CD4-positive, alpha-beta T cell treated with Interleukin-15 for 4 hours (primary cell): ENCODE data around the gene MSI2.

Experiments
- DNase-seq: peaks from one replicate; pipeline ENCODE4 v3.0.0-alpha.2; 2020; ENCODE audit warnings: low spot score

MSI2 gene

DNA sequence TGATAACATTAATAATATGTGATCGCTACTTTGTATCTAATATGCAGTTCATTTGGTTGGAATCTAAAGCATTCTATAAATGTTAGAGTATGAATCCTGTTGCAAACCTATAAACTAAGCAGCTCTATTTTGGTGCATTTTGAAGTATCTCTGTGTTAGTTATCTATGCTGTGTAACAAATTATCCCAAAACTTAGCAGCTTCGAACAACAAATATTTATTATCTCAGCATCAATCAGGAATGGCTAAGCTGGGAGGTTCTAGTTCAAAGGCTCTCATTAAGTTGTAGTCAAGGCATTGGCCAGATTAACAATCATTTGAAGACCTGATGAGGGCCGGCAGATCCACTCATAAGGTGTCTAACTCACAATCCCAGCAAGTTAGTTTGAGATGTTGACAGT is 10.1 kb upstream of the MSI2 start:
- DNase-seq: no peak

DNA sequence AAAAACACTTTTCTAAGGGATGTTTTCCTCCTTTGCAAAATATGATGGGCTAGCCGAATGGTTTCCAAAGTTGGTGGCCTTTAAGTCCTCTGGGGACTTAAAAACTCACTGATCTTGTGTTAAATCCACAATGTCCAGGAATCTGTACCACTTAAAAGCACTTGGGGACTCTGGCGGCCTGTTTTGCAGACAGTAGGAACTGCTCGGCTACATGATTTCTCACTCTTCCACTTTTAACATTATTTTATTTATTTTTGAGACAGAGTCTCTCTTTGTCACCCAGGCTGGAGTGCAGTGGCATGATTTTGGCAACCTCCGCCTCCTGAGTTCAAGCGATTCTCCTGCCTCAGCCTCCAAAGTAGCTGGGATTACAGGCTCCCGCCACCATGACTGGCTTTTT is 9.1 kb upstream of the MSI2 start:
- DNase-seq: no peak

GRCh38 chr17:57247913-57248312 is 8.4 kb upstream of the MSI2 start:
- DNase-seq: no peak

DNA sequence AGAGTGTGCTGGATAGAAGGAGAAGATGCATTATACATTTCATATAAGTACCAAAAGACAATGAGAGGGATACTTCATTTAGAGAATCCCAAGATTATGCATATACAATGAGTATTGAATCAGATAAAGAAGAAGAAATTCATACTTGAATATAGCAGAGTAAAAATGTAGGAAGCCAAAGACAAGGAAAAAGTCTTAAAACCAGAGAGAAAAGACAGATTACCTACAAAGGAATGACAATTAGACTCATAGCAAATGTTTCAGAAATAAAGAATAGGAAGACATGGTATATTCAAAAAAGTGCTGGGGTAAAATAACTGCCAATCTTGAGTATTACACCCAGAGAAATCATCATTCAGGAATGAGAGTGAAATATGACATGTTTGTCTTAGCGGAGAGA is 6.8 kb upstream of the MSI2 start:
- no peak for DNase-seq

DNA sequence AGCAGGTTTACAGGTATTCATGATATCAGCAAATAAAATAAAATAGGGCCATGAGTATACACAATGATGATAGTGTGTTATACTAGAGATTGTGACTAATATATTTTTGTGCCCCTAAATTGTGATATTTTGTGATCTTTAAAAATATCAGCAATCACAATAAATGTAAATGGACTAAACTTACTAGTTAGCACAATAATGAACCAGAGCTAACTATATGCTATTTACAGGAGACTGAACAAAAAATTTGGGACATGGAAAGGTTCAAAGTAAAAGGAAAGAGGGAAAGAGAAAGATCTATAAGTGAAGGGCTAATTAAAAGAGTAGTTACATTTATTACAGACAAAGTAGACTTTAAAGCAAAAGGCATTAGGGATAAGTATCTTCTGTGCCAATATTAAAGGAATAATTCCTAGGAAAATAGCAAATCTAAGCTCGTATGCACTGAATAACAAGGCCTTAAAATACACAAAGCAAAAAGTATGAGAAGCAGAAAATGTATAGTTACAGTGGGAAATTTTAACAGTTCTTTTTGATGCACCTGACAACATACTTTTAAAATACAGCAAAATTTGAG is 5.0 kb upstream of the MSI2 start:
- no peak for DNase-seq

DNA sequence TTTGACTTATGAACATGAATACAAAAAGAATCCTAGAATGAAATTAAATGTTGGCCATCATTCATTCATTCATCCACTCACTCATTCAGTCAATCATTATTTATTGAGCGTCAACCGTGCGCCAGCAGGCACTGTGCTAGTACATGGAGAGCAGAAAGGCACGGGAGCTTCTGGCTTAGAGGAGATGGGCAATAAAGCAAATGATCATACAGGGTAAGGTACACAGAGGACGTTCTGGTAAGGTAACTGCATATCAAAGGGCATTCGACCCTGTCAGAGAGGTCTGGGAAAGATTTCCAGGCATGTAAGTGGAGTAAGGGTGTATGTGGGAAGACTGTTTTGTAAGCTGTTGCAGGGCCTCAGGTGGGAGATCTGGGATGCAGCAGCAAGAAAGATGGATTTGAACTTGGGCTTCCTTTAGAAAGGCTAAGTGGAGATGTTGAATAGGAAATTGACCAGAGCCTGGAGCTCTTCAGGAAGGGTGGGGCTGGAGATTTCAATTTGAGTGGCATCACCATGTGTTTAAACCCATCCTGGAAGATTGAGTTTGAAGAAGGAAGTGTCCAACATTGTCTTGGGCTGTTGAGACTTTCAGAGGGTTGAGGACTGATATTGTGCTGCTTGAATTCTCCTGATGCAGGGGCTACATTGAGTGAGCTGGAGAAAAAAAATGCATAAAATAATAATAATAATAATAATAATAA is 2.8 kb upstream of the MSI2 start:
- DNase-seq: no peak

GRCh38 chr17:57255182-57255775 is 1.0 kb upstream of the MSI2 start:
- DNase-seq: no peak

GRCh38 chr17:57256708-57257112 is 387 bp downstream of the MSI2 start:
- peak; percentile 33 for DNase-seq

- DNase-seq: no peak
Measured at GRCh38 chr17:57257195-57257894, 1.0 kb downstream of the MSI2 start.

- DNase-seq: no peak
Measured at GRCh38 chr17:57257895-57258851, 1.9 kb downstream of the MSI2 start.

GRCh38 chr17:57259306-57259705 is 3.0 kb downstream of the MSI2 start:
- no peak for DNase-seq

DNA sequence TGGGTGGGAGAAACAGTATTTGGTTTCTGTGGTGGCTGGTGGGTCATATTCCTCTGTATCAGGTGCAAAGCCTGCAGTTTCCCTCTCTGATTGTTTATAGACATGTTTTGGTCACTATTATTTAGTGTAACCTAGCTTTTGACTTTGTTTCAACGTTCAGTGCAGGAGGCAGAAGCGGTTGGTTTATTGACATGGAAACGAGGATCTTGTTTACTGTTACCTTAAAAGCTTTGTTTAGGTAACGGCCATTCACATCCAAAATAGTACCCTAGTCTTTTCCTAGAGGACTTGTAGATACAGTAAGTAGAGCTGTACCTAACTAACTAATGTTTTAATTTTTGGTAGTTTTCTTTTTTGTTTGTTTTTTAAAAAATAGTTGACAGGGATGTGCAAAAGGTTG is 3.5 kb downstream of the MSI2 start:
- no peak for DNase-seq

DNA sequence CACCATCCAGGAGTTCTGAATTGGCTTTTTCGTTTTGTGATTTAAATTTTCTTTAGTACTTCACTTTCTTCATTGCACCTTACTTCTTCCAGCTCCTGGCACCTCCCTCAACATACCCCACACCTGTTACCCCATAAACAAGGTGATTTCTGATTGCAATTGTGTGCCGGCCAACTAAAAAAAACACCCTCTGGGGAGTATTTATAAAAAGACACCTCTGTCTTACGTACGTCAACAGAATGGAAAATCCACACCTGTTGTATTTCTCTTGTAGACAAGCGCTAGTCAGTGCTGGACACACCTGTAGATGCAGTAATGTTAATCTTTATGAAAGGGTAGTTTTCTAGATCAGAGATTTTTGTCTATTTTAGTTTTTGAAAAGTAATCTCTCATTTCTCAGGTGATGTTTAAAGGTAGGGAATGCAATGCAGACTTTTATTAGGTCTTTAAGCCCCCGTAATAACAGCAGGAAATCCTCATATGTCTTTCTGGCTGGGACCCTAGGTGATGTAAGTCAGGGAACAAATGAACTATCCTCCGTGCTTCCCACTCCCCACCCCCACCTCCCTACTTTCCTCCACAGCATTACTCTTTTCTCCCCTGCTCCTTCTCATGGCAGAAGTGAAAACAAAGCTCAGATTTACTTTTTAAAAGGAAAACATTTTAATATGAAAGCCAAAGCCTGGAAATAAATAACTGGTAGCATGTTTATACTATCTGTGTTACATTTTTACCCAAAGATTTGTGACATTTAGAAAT is 4.2 kb downstream of the MSI2 start:
- DNase-seq: no peak

GRCh38 chr17:57261084-57261461 is 4.8 kb downstream of the MSI2 start:
- no peak for DNase-seq

DNA sequence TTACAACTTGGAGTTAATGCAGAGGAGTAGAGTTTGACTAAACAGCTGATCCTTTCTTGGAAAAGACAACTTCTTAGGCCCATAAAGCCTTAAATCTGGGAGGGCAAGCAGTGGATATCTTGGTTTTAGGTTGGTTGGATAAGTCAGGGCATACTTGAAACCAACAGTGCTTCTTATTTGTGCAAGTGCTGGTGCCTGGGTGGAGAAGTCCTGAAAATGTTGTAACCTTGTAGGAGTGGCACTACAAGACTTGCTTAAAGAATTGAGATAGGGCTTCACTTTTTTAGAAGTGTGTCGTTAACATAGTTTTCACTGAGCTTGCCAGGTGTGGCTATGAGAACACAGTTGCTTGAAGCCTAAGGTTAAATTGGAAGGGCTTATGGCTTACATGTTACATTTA is 6.2 kb downstream of the MSI2 start:
- no peak for DNase-seq

DNA sequence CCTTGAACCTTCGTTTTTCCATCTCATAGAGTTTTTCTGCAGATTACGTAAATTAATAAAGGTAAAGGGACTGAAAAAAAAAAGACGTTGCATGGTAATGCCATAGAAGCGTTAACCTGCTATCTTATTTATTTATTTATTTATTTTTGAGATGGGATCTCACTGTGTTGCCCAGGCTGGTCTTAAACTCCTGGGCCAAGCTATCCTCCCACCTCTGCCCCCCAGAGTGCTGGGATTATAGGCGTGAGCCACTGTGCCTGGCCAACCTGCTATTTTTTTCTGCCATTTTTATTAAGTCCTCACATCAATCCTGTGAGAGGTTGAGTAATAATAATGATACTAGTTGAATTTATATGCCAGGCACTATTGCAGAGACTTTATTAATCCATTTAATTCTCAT is 7.9 kb downstream of the MSI2 start:
- no peak for DNase-seq

DNA sequence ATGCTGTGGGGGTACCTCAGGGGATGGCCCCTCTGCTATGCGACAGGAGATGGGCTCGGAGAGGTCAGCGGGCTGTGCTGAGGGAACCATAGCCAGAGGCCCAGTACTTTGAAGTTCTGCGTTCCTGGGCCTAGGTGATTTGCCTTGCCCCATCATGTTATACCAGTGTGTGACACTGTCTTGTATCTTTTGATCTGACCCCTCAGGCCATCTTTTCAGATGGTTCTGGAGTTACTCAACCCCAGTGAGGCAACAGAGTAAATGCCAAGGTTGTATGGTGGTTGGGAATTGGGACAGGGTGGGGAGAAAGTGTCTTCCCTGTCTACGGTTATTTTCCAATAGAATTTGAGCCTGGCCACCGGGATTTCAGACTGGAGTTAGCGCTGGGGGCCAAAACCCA is 8.5 kb downstream of the MSI2 start:
- no peak for DNase-seq

GRCh38 chr17:57266902-57267311 is 10.6 kb downstream of the MSI2 start:
- no peak for DNase-seq

- DNase-seq: no peak
Measured at GRCh38 chr17:57268181-57268580, 11.9 kb downstream of the MSI2 start.

- no peak for DNase-seq
Measured at GRCh38 chr17:57269052-57269451, 12.7 kb downstream of the MSI2 start.

DNA sequence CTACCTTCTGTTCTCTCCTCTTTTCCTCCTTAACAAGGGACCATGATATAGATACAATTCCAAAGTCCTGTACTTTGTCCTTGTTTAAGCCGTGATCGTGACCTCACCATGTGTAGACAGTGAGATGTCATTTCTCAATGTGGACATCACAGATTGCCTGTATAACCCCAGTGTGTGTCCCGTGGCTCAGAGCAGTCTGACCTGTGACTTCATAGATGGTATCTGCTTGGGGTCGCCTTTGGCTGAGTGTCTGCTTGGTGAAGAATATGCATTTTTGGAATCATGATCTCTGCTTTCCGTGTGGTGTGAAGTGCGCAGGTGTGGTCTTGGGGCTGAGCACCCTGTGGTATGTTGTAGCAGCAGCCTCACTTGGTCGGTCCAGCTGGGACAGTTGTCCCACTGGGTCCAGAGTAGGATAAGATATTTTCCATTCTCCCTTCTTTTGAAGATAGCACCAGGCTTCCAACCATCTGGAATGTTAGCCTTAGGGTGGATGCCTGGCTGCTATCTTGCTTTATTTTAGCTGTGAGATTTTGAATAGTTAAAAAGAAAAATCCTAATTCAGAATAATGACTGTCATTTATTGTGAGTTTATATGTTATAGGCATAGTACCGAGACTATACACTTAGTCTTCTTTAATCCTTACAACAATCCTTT is 13.4 kb downstream of the MSI2 start:
- DNase-seq: no peak
